Progenitor cell of endocrine pancreas (in vitro differentiated cells): ENCODE measurements around the gene MADD. TPM values are rescaled to one million over a fixed set of nuclear protein-coding genes. Genes with fewer than 3 reads are reported as not detected.

Experiments used
- DNase-seq: peaks from one replicate; pipeline ENCODE4 v3.0.0; 2021; ENCODE audit warnings: low spot score; ENCODE audit not compliant: unreplicated experiment
- H3K27ac Mint-ChIP-seq: 2 replicates; pipeline ENCODE4 v1.8.0; 2021; ENCODE audit warnings: mild to moderate bottlenecking, moderate library complexity, mixed read lengths
- H3K27me3 Mint-ChIP-seq: 2 replicates; pipeline ENCODE4 v1.8.0; 2021; ENCODE audit warnings: mixed read lengths
- H3K36me3 Mint-ChIP-seq: 2 replicates; pipeline ENCODE4 v1.8.0; 2022; ENCODE audit warnings: mixed read lengths; ENCODE audit not compliant: insufficient read depth
- H3K4me1 Mint-ChIP-seq: 2 replicates; pipeline ENCODE4 v1.8.0; 2021; ENCODE audit warnings: low read depth, mixed read lengths
- H3K4me3 Mint-ChIP-seq: 2 replicates; pipeline ENCODE4 v1.8.0; 2021; ENCODE audit warnings: low read depth, mild to moderate bottlenecking, moderate library complexity, mixed read lengths
- H3K9me3 Mint-ChIP-seq: 2 replicates; pipeline ENCODE4 v1.8.0; 2021; ENCODE audit warnings: low read depth, mixed read lengths
- total RNA-seq: library from RNA; stranded (reverse); gene quantifications from 2 replicates; pipeline ENCODE4 v1.2.1, GENCODE V29; 2021
- TF ChIP-seq, protein P1 (sequence below): fragments of 200-600 bp; sonication (generic); IDR thresholded peaks from one replicate; pipeline ENCODE4 v1.5.0; 2021; ENCODE audit warnings: antibody characterized with exemption, mild to moderate bottlenecking; ENCODE audit not compliant: unreplicated experiment

MADD gene
- total RNA-seq, 1 donor from 2014 or later, result 66.5 TPM

DNA sequence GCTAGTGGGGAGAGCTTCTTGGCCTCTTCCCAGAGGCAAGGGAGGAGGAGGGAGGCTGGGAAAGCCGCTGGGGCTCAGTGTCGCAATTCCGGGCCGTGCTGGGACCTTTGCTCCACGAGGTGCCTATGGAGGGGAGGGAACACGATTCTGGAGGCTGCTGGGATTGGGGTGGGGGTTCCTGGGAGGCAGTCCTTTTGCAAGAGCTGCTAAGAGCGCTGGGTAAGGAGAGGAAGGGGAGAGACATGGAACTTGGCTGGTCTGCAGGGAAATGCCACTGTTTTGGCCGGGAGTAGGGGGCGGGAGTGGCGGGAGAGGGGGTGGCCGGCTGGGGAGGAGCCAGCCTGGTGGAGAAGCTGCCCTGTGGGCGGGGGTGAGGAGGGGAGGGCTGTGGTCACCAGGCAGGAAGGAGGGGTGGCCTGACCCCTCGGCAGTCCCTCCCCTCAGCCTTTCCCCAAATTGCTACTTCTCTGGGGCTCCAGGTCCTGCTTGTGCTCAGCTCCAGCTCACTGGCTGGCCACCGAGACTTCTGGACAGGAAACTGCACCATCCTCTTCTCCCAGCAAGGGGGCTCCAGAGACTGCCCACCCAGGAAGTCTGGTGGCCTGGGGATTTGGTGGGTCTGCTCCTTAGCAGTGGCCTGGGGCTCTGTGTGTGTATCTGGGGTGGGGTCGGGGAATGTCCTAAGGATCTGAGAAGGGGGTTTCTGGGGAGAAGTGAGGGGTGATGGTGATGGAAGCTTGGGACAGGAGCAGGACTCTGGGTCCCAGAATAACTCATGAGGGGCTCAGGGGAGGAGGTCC is 12.2 kb upstream of the MADD start, which contains the start of gene NR1H3:
Gene NR1H3 (plus strand): TSS at position 480 of the 800 bp plus-strand sequence. CDS start 1,221 bp downstream, outside the sequence.
- peaks cover 16% of the 10 kb centered on the region for H3K4me1 Mint-ChIP-seq
- no peaks in the 10 kb centered on the region for H3K27me3 Mint-ChIP-seq
- DNase-seq, result peak; percentile 30
- H3K4me3 Mint-ChIP-seq, result peak within 1 kb of the TSS; percentile 55
- H3K36me3 Mint-ChIP-seq, result no peaks in the 10 kb centered on the region
- H3K27ac Mint-ChIP-seq, result peak within 1 kb of the TSS; percentile 91
- TF ChIP-seq, protein P1, sequence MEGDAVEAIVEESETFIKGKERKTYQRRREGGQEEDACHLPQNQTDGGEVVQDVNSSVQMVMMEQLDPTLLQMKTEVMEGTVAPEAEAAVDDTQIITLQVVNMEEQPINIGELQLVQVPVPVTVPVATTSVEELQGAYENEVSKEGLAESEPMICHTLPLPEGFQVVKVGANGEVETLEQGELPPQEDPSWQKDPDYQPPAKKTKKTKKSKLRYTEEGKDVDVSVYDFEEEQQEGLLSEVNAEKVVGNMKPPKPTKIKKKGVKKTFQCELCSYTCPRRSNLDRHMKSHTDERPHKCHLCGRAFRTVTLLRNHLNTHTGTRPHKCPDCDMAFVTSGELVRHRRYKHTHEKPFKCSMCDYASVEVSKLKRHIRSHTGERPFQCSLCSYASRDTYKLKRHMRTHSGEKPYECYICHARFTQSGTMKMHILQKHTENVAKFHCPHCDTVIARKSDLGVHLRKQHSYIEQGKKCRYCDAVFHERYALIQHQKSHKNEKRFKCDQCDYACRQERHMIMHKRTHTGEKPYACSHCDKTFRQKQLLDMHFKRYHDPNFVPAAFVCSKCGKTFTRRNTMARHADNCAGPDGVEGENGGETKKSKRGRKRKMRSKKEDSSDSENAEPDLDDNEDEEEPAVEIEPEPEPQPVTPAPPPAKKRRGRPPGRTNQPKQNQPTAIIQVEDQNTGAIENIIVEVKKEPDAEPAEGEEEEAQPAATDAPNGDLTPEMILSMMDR, result peak; percentile 68
- H3K9me3 Mint-ChIP-seq, result no peaks in the 10 kb centered on the region

DNA sequence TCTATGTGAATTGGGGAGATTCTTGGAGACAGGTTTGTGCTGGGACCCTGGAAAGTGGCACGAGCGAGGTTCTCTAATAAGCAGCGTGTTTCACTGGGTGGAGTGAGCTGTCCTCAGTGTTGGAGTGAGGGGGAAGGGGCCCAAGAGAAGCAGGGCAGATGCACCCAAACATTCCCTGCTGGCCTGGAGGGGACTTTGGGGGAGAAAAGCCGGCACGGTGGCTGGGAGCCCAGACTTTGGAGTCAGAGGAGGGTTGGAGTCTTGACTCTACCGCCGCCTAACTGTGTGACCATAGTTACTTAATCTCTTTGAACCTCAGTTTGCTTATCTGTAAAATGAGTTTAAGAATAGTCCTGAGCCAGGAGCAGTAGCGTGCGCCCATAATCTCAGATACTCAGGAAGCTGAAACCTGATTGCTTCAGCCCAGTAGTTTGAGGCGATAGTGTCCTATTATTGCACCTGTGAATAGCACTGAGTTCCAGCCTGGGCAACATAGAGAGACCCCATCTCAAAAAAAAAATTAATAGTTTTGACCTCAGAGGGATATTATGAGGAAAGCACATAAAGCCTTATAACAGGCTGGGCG is 11.5 kb upstream of the MADD start:
- Mint-ChIP-seq H3K27ac (peak overlapping the region; percentile 11), H3K27me3 (no peaks in the 10 kb centered on the region), H3K4me1 (peaks cover 16% of the 10 kb centered on the region), H3K9me3 (no peaks in the 10 kb centered on the region), H3K4me3 (peak overlapping the region; percentile 55), H3K36me3 (no peaks in the 10 kb centered on the region)
- TF ChIP-seq, protein P1, result no peak
- no peak for DNase-seq

GRCh38 chr11:47259232-47259977 is 10.5 kb upstream of the MADD start:
- H3K4me1 Mint-ChIP-seq, result peaks cover 16% of the 10 kb centered on the region
- peak overlapping the region; percentile 17 for H3K27ac Mint-ChIP-seq
- H3K36me3 Mint-ChIP-seq, result no peaks in the 10 kb centered on the region
- H3K27me3 Mint-ChIP-seq, result no peaks in the 10 kb centered on the region
- H3K4me3 Mint-ChIP-seq, result no peak overlapping the region
- TF ChIP-seq, protein P1, result peak; percentile 57
- no peaks in the 10 kb centered on the region for H3K9me3 Mint-ChIP-seq
- DNase-seq, result no peak

- H3K4me1 Mint-ChIP-seq, result peaks cover 12% of the 10 kb centered on the region
- H3K27ac Mint-ChIP-seq, result no peak overlapping the region
- no peak for DNase-seq
- no peak overlapping the region for H3K4me3 Mint-ChIP-seq
- no peaks in the 10 kb centered on the region for H3K27me3 Mint-ChIP-seq
- no peaks in the 10 kb centered on the region for H3K9me3 Mint-ChIP-seq
- no peaks in the 10 kb centered on the region for H3K36me3 Mint-ChIP-seq
- TF ChIP-seq, protein P1, result no peak
Measured at GRCh38 chr11:47260366-47260765, 9.6 kb upstream of the MADD start.

- H3K27me3 Mint-ChIP-seq, result no peaks in the 10 kb centered on the region
- no peak overlapping the region for H3K4me3 Mint-ChIP-seq
- no peaks in the 10 kb centered on the region for H3K36me3 Mint-ChIP-seq
- no peak overlapping the region for H3K27ac Mint-ChIP-seq
- no peak for DNase-seq
- TF ChIP-seq, protein P1, result no peak
- no peaks in the 10 kb centered on the region for H3K9me3 Mint-ChIP-seq
- peaks cover 12% of the 10 kb centered on the region for H3K4me1 Mint-ChIP-seq
Measured at GRCh38 chr11:47261291-47261800, 8.6 kb upstream of the MADD start.
